ENCODE measurements around the gene ERICH6.

ERICH6 gene

GRCh38 chr3:150736903-150737832 lies 33.4 kb upstream of the ERICH6 start:
- DNase-seq (ENCODE audit: low read depth in 3 of 3) = no peak

DNA sequence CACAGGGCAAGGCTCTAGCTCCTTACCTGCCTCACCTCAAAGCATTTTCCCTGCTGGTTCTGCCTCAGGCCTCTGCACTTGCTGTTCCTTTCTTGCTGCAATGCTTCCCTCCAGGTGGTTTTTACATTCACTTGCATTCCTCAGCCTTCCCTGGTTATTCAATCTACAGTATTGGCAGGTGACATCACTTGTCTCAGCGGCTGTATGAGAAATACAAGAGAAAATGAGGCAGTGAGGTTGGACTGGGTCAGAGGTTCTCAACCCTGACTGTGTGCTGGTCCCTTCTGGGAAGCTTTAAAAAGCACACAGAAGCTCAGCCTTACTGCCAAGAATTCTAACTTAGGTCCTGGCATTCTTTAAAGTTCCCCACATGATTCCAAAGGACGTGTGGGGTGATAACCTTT lies 32.6 kb upstream of the ERICH6 start:
- no peak for DNase-seq (ENCODE audit: low read depth in 3 of 3)

GRCh38 chr3:150734795-150735119 lies 31.0 kb upstream of the ERICH6 start:
- DNase-seq (ENCODE audit: low read depth in 3 of 3) = no peak

GRCh38 chr3:150733936-150734794 lies 30.4 kb upstream of the ERICH6 start:
- no peak for DNase-seq (ENCODE audit: low read depth in 3 of 3)

GRCh38 chr3:150733373-150733935 lies 29.7 kb upstream of the ERICH6 start:
- no peak for DNase-seq (ENCODE audit: low read depth in 3 of 3)

GRCh38 chr3:150729682-150730360 lies 26.1 kb upstream of the ERICH6 start:
- no peak for DNase-seq (ENCODE audit: low read depth in 3 of 3)

DNA sequence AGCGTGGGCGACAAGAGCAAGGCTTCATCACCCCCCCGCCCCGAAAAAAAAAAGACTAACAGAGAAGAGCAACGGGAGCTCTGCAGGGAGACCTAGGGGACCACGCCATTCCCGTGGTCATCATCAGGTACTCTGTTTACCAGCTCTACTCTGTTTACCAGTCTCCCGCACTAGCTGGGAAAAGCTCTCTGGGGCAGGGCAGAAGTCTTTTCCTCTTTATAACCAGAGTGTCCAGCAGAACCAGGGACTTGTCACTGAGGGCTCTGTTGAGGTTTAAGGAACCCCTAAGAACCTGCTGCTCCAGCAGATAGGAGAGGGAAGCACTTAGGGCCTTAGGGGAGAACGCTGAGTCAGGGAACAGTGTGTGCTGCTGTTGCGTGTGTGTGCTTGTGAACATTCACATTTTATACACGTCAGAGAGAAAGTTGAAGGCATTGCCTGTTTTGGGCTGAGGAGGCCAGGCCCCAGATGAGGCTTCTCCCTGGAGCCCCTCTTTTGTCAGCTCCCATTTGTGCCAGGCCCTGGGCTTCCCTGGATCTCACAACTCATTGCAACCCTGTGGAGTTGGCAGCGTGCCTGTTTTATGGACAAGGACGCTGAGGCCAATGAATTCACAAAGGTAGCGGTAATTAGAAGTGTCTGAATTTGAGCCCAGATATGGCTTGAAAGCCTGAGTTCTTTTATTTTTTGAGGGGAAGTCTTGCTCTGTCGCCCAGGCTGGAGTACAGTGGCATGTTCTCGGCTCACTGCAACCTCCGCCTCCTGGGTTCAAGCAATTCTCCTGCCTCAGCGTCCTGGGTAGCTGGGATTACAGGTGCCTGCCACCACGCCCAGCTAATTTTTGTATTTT lies 24.2 kb upstream of the ERICH6 start:
- no peak for DNase-seq (ENCODE audit: low read depth in 3 of 3)

DNA sequence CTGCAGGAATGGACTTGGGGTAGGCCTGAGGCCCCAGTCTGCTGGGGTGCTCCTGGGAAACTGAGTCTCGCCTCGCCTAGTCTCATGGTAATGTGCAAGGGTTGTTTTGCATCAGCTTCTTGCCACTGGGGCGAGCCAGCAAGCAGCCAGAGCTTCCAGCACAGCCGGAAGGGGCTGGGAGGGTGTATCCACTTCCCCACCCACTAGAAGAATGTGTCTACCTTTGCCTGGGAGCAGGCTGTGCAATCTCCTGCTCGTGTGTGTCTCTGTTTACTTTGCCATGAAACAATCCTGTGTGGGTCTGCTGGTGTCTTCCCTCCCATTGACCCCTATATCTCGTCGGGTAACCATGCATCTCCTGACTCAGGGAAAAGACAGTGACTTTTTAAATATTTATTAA lies 21.8 kb upstream of the ERICH6 start:
- no peak for DNase-seq (ENCODE audit: low read depth in 3 of 3)

GRCh38 chr3:150723946-150724345 lies 20.2 kb upstream of the ERICH6 start:
- DNase-seq (ENCODE audit: low read depth in 3 of 3) = no peak

DNA sequence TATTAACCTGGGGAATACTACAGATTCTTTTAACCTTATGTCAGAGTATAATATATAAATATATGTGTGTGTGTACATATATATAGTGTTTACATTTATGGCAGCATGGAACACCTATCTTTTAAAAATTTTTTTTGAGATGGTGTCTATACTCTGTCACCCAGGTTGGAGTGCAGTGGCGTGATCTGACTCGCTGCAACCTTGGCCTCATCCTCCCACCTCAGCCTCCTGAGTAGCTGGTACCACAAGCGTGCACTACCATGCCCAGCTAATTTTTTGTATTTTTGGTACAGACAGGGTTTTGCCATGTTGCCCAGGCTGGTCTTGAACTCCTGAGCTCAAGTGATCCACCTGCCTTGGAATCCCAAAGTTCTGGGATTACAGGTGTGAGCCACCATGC lies 18.5 kb upstream of the ERICH6 start:
- no peak for DNase-seq (ENCODE audit: low read depth in 3 of 3)

- DNase-seq (ENCODE audit: low read depth in 3 of 3) = no peak
Observed at GRCh38 chr3:150721285-150722130, 17.8 kb upstream of the ERICH6 start.

- DNase-seq (ENCODE audit: low read depth in 3 of 3) = no peak
Observed at GRCh38 chr3:150720444-150720843, 16.7 kb upstream of the ERICH6 start.

GRCh38 chr3:150710097-150710496 lies 6.4 kb upstream of the ERICH6 start:
- DNase-seq (ENCODE audit: low read depth in 3 of 3) = no peak

DNA sequence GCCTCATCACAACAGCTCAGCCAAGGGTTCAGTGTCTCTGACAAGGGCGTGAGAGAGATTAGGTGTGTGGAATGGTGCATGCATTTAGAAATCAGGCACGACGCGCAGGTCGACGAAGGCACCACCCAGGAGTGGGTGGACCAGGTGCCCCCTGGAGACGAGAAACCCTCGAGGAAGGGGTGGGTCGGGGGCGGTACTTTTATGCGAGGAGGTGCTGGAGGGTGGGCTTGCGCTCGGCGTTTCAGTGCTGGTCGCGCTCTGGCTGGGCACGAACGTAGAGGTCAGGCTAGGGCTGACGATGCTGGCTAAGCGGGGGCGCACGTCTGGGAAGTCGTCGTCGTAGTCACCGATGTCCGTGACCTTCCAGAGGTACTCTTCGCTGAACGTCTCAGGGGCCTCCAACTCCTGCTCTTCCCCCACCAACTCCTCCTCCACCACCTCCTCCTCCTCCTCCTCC lies 393 bp downstream of the ERICH6 start:
- DNase-seq (ENCODE audit: low read depth in 3 of 3) = no peak

DNA sequence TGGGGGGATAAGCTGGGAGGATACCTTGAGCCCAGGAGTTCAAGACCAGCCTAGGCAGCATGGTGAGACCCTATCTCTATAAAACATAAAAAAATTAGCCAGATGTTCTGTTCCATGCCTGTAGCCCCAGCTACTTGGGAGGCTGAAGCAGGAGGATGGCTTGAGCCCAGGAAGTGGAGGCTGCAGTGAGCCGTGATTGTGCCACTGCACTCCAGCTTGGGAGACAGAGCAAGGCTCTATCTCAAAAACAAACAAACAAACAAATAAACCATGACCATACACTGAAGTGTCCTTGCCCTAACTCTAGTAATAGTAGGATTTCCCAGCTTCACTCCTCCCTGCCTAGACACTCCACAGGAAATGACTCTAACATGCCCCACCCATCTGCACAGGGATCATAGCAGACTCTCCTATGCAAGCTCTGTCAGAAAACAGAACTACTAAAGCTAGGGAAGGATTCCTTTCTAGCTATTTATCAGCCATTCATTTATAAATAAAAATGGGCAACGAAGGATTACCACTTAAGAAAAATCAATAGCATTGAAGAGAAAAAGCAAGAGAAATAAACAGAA lies 4.6 kb downstream of the ERICH6 start:
- no peak for DNase-seq (ENCODE audit: low read depth in 3 of 3)

GRCh38 chr3:150697646-150698045 lies 6.1 kb downstream of the ERICH6 start:
- no peak for DNase-seq (ENCODE audit: low read depth in 3 of 3)

GRCh38 chr3:150691414-150692040 lies 12.2 kb downstream of the ERICH6 start:
- DNase-seq (ENCODE audit: low read depth in 3 of 3) = no peak

- DNase-seq (ENCODE audit: low read depth in 3 of 3) = no peak
Observed at GRCh38 chr3:150687613-150688012, 16.1 kb downstream of the ERICH6 start.

GRCh38 chr3:150682824-150683223 lies 20.9 kb downstream of the ERICH6 start:
- no peak for DNase-seq (ENCODE audit: low read depth in 3 of 3)
